NCI-H345 treated with DMSO at 0.1 percent for 48 hours (cell line): ENCODE measurements around the gene CALHM1.
"Not testable (repeated sequence)": the region's sequence is repeated elsewhere in the genome, so short reads cannot be mapped to it uniquely, and the experiment has no call there.

Source experiments
- DNase-seq: peaks from one replicate; lab custom pipeline; 2025; ENCODE audit not compliant: unreplicated experiment; lab: John Stamatoyannopoulos, UW

Gene CALHM1

DNA sequence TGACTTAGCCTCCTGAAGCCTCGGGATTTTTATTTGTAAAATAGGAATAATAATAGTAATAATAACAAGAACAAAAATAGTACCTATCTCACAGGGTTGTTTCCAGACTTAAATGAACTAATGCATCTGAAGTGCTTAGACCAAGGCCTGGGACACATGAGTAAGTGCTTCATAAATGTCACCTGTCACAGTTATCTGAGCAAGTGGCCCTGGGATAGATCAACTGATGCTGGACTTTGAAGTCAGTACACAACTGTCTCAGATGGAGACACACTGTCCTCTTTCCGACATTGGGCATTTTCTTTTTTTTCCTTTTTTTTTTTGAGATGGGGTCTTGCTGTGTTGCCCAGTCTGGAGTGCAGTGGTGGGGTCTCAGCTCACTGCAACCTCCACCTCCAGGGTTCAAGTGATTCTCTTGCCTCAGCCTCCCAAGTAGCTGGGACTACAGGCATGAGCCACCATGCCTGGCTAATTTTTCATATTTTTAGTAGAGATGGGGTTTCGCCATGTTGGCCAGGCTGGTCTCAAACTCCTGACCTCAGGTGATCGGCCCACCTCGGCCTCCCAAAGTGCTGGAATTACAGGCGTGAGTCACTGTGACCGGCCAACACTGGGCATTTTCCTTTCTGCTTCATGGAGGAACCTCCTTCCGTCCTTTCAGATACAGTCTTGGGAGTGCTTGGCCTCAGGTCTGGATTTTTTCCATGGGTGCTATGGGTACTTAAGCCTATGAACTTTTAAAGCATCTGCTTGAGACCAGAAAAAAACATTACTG, 28.1 kb upstream of the CALHM1 start:
- not testable (repeated sequence) for DNase-seq

GRCh38 chr10:103481974-103482531, 23.4 kb upstream of the CALHM1 start:
- peak; percentile 26 for DNase-seq

GRCh38 chr10:103480521-103480920, 21.8 kb upstream of the CALHM1 start:
- DNase-seq, result no peak

GRCh38 chr10:103479135-103479534, 20.4 kb upstream of the CALHM1 start, which contains the start of gene CALHM3:
Gene CALHM3, minus strand, starts transcription at chr10:103479240. Its CDS starts 208 bp downstream, at chr10:103479032.
- DNase-seq, result no peak

GRCh38 chr10:103478671-103479070, 20.0 kb upstream of the CALHM1 start:
- DNase-seq, result no peak

GRCh38 chr10:103476046-103476768, 17.5 kb upstream of the CALHM1 start:
- DNase-seq, result no peak

DNA sequence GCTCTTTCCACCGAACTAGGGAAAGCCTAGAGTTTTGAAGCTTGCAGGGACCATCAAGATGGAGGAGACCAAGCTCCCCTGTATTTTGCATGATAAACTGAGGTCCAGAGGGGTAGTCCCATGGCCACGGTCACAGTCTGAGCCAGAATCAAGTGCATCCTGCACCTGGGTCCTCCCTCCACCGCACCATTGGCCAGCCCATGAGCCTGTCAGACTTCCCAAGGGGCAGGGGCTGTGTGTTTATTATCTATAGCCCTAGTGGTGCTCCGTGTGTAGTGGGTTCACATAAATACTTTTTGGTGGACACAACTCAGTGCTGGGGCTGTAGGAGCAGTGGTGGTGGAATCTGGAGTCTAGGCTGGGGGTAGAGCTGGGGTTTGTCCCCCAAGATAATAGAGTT, 16.7 kb upstream of the CALHM1 start:
- DNase-seq, result no peak

- DNase-seq, result no peak
Measured at GRCh38 chr10:103474077-103474476, 15.4 kb upstream of the CALHM1 start.

- DNase-seq, result no peak
Measured at GRCh38 chr10:103473261-103473671, 14.6 kb upstream of the CALHM1 start.

- DNase-seq, result no peak
Measured at GRCh38 chr10:103472005-103472404, 13.3 kb upstream of the CALHM1 start.

DNA sequence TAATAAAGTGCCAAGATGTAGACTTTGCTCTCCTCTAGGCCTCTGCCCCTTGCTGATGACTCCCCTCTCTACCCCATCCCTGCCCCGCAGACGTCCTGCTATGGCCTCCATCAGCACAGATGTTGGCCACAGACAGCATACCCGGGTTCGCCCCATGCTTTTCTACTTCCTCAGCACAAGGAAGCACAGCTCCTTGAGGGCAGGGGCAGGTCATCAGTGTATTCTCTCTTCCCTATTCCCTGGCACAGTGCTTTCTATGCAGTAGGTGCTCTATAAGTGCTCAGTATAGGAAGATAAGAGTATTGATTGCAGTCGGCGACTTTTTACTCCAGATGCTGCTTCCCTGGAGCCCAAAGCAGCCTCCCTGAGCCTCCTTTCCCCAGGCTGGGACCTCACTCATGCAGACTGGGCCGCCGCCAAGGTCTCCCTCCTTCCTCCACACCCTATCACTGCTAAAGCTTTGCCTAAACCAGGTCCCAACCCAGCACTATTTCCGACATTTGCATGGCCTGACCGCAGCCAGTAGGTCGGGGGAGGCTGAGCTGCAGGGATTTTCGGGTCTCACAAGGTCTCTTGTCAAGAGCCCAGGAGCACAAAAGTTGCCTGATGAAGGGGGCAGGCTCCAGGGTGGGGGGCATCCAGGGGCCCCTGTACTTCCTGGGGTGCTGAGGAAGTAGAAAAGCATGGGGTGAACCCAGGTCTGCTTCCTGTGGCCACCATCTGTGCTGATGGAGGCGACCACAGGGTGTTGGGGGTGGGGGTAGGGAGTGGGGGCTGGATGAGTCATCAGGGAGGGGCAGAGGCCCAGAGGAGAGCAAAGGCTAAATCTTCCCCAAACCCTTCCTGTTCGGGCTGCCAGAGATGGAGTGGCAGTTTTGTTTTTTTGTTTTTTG, 12.3 kb upstream of the CALHM1 start:
- DNase-seq, result no peak

DNA sequence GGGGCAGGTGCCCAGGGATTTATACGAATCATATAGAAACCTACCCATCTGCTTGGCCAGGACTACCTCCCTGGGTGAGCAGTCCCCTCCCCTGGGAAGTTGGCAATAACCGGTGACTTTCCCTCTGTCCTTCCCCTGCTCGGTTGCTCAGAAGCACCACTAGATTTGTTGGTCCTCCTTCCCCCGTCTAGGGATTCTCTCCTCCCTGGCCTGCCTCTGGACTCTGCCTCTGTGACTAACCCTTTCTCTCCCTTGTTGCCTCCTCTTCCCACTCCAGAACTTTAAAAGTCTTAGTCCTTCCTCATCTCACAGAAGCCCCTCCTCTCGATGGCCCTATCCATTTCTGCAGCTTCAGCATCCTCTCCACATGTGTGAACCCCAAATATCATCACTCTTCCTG, 10.5 kb upstream of the CALHM1 start:
- no peak for DNase-seq

DNA sequence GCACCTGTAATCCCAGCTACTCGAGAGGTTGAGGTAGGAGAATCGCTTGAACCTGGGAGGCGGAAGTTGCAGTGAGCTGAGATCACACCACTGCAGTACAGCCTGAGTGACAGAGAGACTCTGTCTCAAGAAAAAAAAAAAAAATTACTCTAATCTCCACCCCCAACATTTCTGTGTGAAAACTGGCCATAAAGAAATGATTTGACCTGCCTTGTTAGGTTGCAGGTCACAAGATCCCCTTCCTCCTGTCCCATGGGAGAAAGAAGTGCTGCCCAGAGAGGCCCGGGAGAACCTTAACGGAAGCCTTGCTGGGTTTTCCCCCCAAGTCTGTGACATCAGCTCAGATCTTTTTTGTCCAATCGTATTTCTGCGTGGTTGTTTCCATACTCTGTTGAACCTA, 8.7 kb upstream of the CALHM1 start:
- DNase-seq, result no peak

- no peak for DNase-seq
Measured at GRCh38 chr10:103466734-103467133, 8.0 kb upstream of the CALHM1 start.

GRCh38 chr10:103465411-103466179, 6.9 kb upstream of the CALHM1 start:
- no peak for DNase-seq

DNA sequence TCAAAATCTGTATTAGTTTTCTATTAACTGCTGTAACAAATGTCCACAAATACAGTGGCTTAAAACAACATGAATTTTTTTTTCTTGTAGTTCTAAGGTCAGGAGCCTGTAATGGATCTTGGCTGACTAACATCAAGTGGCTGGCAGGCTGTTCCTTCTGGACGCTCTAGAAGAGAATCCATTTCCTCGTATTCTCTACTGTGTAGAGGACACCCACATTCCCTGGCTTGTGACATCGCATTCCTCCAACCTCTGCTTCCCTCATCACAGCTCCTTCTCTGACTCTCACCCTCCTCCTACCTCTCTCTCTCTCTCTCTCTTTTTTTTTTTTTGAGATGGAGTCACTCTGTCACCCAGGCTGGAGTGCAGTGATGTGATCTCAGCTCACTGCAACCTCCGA, 4.8 kb upstream of the CALHM1 start:
- DNase-seq, result no peak

- DNase-seq, result no peak
Measured at GRCh38 chr10:103459615-103460014, 915 bp upstream of the CALHM1 start.

GRCh38 chr10:103457896-103458583, 660 bp downstream of the CALHM1 start:
- no peak for DNase-seq

GRCh38 chr10:103457176-103457712, 1.5 kb downstream of the CALHM1 start:
- no peak for DNase-seq
